T-helper 2 cell treated with Interferon-gamma antibody and Interleukin-4, amounts not matched to agents 5 μg/mL and 100 μg/mL, for 36 hours (primary cell): Measurements from ENCODE around the gene SIMC1.
"Not testable (repeated sequence)": the region's sequence is repeated elsewhere in the genome, so short reads cannot be mapped to it uniquely, and the experiment has no call there.

ENCODE experiments used
- DNase-seq: peaks from one replicate; pipeline ENCODE4 v3.0.0; 2021; ENCODE audit warnings: low spot score
- H3K27ac Mint-ChIP-seq: one replicate; pipeline ENCODE4 v1.8.0; 2021; ENCODE audit warnings: mild to moderate bottlenecking, mixed read lengths
- H3K27me3 Mint-ChIP-seq: one replicate; pipeline ENCODE4 v1.8.0; 2021; ENCODE audit warnings: low read depth, mixed read lengths
- H3K36me3 Mint-ChIP-seq: one replicate; pipeline ENCODE4 v1.8.0; 2021; ENCODE audit warnings: low read depth, mixed read lengths
- H3K4me1 Mint-ChIP-seq: one replicate; pipeline ENCODE4 v1.8.0; 2021; ENCODE audit warnings: low read depth, mixed read lengths
- H3K4me3 Mint-ChIP-seq: one replicate; pipeline ENCODE4 v1.8.0; 2022; ENCODE audit warnings: mild to moderate bottlenecking, moderate library complexity, mixed read lengths
- H3K9me3 Mint-ChIP-seq: one replicate; pipeline ENCODE4 v1.8.0; 2021; ENCODE audit warnings: mixed read lengths

SIMC1 gene

DNA sequence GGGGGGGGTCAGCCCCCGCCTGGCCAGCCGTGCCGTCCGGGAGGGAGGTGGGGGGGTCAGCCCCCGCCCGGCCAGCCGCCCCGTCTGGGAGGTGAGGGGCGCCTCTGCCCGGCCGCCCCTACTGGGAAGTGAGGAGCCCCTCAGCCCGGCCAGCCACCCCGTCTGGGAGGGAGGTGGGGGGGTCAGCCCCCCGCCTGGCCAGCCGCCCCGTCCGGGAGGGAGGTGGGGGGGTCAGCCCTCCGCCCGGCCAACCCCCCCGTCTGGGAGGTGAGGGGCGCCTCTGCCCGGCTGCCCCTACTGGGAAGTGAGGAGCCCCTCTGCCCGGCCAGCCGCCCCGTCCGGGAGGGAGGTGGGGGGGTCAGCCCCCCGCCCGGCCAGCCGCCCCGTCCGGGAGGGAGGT, 67.1 kb downstream of the SIMC1 start:
- peaks cover 39% of the 10 kb centered on the region for H3K36me3 Mint-ChIP-seq
- H3K9me3 Mint-ChIP-seq, H3K27me3 Mint-ChIP-seq, H3K4me3 Mint-ChIP-seq, H3K4me1 Mint-ChIP-seq, DNase-seq, H3K27ac Mint-ChIP-seq: not testable (repeated sequence)

DNA sequence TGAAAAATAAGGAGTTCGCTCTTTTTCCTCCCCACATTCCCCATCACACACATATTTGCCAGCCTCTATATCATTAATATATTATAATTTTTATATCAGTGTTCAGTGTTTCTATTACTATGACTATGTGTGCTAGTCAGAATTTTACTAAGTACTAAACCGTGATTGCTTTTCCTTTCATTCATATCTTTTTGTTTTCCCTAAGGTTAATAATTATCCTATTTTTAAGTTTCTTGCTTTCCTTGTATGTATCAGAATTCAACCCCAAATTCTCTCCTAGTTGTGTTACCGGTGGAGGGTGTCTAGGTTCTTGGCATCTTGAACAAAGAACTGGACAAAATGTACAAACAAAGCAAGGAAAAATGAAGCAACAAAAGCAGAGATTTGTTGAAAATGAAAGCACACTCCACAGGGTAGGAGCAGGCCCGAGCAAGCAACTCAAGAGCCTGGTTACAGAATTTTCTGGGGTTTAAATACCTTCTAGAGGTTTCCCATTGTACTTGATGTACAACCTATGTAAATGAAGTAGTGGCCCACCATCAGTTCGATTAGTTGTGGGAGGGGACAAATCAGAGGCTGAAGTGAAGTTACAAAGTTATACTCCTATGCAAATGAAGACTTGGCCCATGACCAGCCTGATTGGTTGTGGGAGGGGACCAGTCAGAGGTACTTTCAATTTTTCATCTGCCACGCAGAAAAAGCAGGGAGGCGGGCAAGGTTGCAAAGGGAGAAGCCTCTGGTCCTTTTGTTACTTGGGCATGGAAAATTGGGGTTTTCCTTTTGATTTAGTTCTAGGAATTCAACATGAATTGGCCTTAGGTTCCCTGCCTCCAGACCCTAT, 79.5 kb downstream of the SIMC1 start:
- Mint-ChIP-seq H3K27ac (no peak overlapping the region), H3K4me1 (no peaks in the 10 kb centered on the region), H3K4me3 (no peak overlapping the region), H3K27me3 (no peaks in the 10 kb centered on the region), H3K36me3 (peaks cover 23% of the 10 kb centered on the region), H3K9me3 (no peaks in the 10 kb centered on the region)
- DNase-seq, result no peak

DNA sequence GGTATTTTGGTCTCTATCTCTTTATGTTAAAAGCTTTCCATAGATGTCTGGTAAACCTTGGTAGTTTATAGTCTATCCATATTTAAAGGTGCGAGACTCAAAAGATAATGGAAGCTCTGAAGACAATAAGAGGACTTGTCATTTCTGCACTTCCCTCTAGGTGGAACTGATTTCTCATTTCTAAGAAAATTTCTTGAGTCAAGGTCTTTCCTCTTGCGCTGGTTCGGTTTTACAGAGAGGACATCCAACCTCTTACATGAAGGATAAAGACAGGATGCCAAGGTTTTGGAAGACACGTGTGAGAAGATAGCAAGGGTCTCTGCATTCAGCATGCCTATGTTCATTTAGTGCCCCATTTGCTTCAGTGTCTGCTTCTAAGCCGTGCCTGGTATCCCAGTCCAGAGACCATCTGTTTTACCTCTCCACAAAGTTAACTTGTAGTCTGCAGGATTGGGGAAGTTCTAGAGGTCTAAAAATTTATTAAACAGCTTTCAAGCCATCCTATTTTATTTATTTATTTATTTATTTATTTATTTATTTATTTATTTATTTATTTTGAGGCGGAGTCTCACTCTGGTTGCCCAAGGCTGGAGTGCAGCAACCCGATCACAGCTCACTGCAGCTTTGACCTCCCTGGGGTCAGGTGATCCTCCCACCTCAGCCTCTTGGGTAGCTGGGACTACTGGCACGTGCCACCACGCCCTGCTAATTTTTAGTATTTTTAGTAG, 81.8 kb downstream of the SIMC1 start:
- no peak for DNase-seq
- Mint-ChIP-seq H3K9me3 (no peaks in the 10 kb centered on the region), H3K27me3 (no peaks in the 10 kb centered on the region), H3K27ac (no peak overlapping the region), H3K4me3 (no peak overlapping the region), H3K36me3 (peaks cover 19% of the 10 kb centered on the region), H3K4me1 (no peaks in the 10 kb centered on the region)

DNA sequence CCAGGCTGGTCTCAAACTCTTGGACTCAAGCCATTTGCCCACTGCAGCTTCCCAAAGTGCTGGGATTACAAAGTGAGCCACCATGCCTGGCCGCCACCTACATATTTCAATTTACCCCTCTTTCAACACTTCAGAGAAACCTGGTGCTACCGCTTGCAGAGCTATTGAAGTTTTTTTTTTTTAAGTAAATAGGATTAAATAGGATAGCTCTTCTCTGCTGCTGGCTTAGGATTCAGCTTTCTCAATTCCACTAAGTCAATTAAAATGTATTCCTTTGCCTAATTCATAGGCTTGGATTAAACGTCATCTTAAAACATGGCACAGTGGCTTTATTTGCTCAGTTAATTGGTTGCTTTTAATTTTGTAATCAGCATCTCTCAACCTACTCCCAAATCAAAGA, 82.4 kb downstream of the SIMC1 start:
- Mint-ChIP-seq H3K27me3 (no peaks in the 10 kb centered on the region), H3K4me1 (no peaks in the 10 kb centered on the region), H3K27ac (no peak overlapping the region)

DNA sequence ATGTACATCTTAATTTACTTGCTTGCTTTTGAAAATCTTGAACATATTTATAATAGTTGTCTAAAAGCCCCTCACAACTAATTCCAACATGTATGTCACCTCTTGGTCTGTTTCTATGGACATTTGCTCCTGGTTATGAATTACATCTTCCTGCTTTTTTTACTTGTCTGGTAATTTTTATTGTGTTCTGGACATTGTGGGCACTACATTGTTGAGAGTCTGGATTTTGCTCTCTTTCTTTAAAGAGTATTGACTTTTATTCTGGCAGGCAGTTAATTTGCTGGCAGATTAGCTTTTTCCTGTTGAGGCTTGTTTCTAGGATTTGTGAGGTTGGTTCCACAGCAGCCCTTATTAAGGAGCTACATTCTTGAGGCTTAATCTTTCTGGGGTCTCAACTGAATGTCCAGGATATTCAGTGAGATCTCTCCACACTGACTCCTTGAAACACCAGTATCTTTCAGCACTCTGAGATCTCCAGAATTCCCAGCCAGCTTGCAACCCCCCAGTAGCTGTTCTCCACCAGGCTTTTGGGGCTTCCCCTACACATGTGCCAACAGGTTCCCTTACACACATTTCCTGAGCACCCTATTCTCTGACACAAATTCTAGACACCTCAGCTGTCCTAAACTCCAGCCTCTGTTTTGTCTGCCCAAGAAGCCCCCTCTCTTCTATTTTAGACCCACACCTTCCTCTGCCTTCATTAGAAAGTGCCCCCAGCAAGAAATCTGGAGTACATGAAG, 96.0 kb downstream of the SIMC1 start:
- no peak for DNase-seq
- Mint-ChIP-seq H3K4me1 (no peaks in the 10 kb centered on the region), H3K27ac (no peak overlapping the region), H3K36me3 (peaks cover 22% of the 10 kb centered on the region), H3K4me3 (no peak overlapping the region), H3K9me3 (peaks cover 12% of the 10 kb centered on the region), H3K27me3 (no peaks in the 10 kb centered on the region)

More for the DNA sequence above, 82.4 kb downstream of the SIMC1 start:
- Mint-ChIP-seq H3K9me3 (no peaks in the 10 kb centered on the region), H3K4me3 (no peak overlapping the region), H3K36me3 (peaks cover 17% of the 10 kb centered on the region)
- DNase-seq, result no peak

DNA sequence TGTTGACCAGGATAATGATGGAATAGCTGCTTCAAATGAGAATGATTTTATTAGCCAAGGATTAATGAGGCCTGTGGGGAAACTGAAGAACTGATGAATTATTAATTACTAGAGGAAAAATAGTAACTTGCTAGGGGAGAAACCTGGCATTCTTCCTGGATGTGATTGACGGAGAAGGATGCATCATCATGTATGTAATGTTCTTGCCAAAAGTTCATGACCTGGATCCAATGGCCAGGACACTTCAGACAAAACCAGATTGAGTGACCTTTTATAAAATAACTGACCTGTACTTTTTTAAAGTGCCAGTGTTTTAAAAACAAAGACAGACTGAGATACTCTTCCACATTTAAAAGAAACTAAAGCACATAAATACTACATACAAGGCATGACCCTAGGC, 99.7 kb downstream of the SIMC1 start:
- Mint-ChIP-seq H3K27ac (no peak overlapping the region), H3K4me1 (no peaks in the 10 kb centered on the region), H3K9me3 (peaks cover 12% of the 10 kb centered on the region), H3K27me3 (no peaks in the 10 kb centered on the region), H3K4me3 (no peak overlapping the region), H3K36me3 (peaks cover 22% of the 10 kb centered on the region)
- DNase-seq, result no peak

DNA sequence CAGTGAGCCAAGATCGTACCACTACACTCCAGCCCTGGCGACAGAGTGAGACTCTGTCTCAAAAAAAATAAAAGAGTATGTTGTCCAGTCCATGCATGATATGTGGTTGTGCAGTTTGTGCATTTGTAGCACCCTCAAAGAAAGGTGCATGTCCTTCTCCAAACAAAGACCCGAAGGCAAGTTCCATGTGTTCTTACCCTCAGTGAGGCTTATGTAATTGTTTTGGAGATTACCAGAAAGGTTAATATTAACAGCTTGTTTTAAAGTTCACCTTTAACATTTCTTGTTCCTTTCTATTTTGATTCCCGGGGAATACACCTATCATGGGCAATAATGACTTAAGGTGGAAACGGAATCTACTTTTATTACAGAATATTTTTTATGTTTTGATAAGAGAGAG, 101.1 kb downstream of the SIMC1 start:
- H3K27ac Mint-ChIP-seq, result no peak overlapping the region
- peaks cover 4% of the 10 kb centered on the region for H3K9me3 Mint-ChIP-seq
- H3K4me3 Mint-ChIP-seq, result no peak overlapping the region
- no peaks in the 10 kb centered on the region for H3K27me3 Mint-ChIP-seq
- H3K4me1 Mint-ChIP-seq, result no peaks in the 10 kb centered on the region
- DNase-seq, result no peak
- H3K36me3 Mint-ChIP-seq, result peaks cover 17% of the 10 kb centered on the region

DNA sequence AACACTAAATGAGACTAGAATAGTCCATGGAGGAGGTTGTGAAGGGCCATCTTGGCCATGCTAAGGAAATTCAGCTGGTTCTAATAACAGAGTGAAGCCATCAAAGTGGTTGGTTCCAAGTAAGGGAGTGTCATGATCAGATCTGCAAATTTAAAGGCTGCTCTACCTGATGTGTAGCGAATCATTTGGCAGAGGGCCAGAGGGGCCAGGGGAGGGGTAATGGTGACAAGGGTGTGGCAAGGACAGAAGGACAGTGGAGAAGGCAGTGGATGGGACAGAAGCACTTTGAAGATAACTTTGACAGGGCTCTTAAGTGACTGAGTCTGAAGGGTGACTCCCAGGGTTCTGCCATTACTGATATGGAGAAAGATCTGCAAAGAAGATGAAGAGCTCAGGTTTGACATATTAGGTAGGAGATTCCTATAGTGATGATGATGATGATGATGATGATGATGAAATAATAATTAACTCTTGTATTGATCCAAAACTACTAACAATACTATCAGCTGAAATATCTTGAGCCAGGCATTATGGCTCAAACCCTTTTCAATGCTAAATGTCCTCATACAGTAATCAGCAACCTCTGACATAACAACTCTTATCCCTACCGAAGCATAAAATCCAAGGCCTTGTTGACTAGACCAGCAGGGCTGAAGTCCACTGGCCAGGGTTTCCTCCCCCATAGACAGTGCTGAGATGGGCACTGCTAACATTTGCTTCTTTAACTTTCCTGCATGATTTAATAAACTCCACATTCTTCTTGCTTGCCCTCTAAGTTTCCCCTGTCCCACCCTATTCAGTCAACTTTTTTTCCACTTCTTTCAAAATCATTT, 103.3 kb downstream of the SIMC1 start:
- H3K4me3 Mint-ChIP-seq, result no peak overlapping the region
- no peaks in the 10 kb centered on the region for H3K27me3 Mint-ChIP-seq
- H3K9me3 Mint-ChIP-seq, result no peaks in the 10 kb centered on the region
- no peak for DNase-seq
- H3K36me3 Mint-ChIP-seq, result peaks cover 19% of the 10 kb centered on the region
- H3K4me1 Mint-ChIP-seq, result no peaks in the 10 kb centered on the region
- no peak overlapping the region for H3K27ac Mint-ChIP-seq

DNA sequence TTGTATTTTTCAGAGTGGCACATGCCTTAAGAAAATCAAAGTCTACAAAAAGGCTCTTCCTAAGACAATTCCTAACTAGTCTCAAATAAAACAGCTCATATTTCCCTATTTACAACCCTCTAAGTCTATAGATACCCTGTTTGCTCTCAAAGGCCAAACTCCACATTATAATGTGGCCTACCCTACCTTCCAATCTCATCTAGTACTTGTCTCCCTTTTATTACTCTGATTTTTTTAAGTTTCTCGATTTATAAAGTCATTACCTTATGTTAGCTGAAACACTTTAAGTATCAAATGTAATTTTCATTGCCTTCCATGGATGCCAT, 103.9 kb downstream of the SIMC1 start:
- Mint-ChIP-seq H3K36me3 (peaks cover 19% of the 10 kb centered on the region), H3K9me3 (no peaks in the 10 kb centered on the region), H3K27ac (no peak overlapping the region), H3K27me3 (no peaks in the 10 kb centered on the region), H3K4me3 (no peak overlapping the region), H3K4me1 (no peaks in the 10 kb centered on the region)
- no peak for DNase-seq

DNA sequence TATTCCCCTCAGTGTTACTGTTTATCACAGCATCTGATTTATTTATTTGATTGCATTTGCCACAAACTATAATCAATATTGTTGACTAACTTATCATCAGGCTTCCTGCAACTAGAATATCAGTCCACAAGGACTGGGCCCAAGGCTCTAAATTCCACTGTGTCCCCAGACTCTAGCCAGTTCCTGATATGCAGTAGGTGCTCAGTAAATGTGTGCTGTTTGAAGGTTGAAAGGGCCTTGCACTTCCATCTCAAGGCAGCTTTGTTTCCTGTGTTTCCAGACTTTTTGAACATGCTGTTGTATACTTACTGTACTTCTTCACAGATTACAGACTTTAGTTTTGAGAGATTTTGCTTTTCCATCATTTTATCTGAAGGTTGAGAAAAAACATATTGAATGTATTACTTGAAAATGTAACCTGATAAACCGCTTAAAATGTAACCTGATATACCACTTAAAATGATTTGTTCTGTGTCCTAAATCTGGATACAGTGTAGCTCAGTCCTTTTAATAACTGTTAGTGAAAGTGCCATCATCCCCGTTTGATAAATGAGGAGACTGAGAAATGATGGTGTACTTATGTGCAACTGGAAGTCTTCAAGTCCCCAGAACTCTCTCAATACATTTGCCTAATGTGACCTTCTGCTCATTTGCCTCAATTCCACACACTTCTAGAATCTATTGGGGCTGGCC, 104.7 kb downstream of the SIMC1 start:
- H3K36me3 Mint-ChIP-seq, result peaks cover 25% of the 10 kb centered on the region
- no peak overlapping the region for H3K4me3 Mint-ChIP-seq
- no peaks in the 10 kb centered on the region for H3K4me1 Mint-ChIP-seq
- DNase-seq, result no peak
- H3K27me3 Mint-ChIP-seq, result no peaks in the 10 kb centered on the region
- peak overlapping the region; percentile 21 for H3K27ac Mint-ChIP-seq
- H3K9me3 Mint-ChIP-seq, result no peaks in the 10 kb centered on the region

DNA sequence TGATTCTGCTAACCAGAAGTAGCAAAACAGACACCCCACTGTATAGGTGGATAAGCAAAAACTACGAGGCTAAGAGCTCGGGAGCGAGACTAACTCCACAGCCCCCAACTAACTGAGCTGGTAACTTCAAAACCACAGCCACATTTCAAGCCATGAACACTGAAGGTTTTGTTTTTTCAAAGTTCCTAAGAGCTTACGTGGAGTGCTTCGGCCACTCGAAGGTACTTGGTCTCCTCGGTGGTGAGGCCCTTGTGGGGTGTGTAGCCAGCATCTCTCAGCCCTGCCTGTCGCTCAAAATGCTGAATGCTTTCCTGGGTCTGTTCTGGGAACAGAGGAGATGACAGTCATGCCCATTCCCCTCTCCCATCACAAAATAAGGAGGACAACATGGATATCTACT, 112.2 kb downstream of the SIMC1 start:
- H3K27ac Mint-ChIP-seq, result no peak overlapping the region

DNA sequence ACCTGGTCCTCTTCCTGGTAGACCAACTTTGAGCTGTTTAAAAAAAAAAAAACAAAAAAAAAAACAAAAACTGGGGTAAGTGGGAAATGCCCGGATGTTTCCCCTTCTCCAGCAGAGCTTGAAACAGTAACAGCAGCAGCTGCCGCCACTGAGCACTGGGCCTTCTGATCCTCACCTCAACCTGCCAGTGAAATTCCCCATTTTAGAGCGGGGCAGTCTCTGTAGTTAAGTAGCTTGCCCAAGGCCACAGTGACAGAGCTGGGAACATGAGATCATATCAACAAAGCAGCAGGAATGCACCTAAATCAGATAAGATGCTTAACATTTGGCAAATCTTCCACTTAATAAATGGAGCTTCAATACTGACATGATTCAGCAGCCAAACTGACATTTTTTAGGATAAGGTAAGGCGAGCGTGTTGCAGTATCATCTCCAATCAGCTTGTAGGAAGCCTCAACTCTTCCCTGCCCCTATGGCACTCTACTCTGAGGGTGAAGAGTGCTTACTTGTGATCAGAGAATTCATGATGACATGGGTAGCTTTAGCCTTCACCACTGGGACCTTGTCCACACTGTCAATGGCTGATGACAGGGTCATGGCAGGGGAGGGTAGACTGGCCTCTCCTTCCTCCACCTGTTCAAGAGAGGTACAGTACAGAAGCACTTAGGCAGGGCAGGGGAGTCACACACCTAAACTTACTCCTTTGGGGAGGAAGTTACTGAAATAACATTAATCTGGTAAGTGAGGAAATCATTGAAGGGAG, 114.1 kb downstream of the SIMC1 start:
- no peaks in the 10 kb centered on the region for H3K4me1 Mint-ChIP-seq
- H3K27me3 Mint-ChIP-seq, result no peaks in the 10 kb centered on the region
- H3K9me3 Mint-ChIP-seq, result no peaks in the 10 kb centered on the region
- H3K4me3 Mint-ChIP-seq, result no peak overlapping the region
- H3K27ac Mint-ChIP-seq, result no peak overlapping the region
- no peak for DNase-seq
- peaks cover 61% of the 10 kb centered on the region for H3K36me3 Mint-ChIP-seq

More for the DNA sequence above, 112.2 kb downstream of the SIMC1 start:
- H3K9me3 Mint-ChIP-seq, result no peaks in the 10 kb centered on the region
- H3K36me3 Mint-ChIP-seq, result peaks cover 68% of the 10 kb centered on the region
- no peaks in the 10 kb centered on the region for H3K4me1 Mint-ChIP-seq
- H3K27me3 Mint-ChIP-seq, result no peaks in the 10 kb centered on the region
- no peak for DNase-seq
- H3K4me3 Mint-ChIP-seq, result no peak overlapping the region
